GM21390 (cell line): ENCODE results near the gene TGFBR3.

Experiments used
- ATAC-seq: cut with Tn5 transposase; IDR thresholded peaks from one replicate; pipeline ENCODE4 v1.9.1; 2021; ENCODE audit not compliant: unreplicated experiment

The TGFBR3 gene

GRCh38 chr1:91661121-91661520 is 224.8 kb downstream of the TGFBR3 start:
- no peak for ATAC-seq

- no peak for ATAC-seq
Observed at GRCh38 chr1:91660708-91661107, 225.2 kb downstream of the TGFBR3 start.

- no peak for ATAC-seq
Observed at GRCh38 chr1:91655912-91656449, 230.0 kb downstream of the TGFBR3 start.

DNA sequence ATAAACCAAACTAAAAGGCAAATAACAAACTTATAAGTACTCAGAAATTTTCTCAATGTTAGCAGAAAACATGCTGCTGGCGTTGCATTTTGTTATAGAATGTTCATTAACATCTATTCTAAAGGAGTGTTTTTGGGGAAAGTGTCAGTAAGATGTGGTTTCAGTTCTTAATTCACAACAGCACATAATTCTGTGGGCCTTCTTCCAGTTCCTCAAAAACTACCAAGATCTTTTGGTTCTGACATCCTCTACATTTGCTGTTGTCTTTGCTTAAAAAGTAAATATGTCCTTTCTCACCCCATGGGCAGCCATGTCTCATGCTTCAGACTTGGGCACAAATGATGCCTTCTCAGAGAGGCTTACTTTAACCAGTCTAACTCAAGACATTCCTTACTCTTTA is 232.8 kb downstream of the TGFBR3 start:
- no peak for ATAC-seq

DNA sequence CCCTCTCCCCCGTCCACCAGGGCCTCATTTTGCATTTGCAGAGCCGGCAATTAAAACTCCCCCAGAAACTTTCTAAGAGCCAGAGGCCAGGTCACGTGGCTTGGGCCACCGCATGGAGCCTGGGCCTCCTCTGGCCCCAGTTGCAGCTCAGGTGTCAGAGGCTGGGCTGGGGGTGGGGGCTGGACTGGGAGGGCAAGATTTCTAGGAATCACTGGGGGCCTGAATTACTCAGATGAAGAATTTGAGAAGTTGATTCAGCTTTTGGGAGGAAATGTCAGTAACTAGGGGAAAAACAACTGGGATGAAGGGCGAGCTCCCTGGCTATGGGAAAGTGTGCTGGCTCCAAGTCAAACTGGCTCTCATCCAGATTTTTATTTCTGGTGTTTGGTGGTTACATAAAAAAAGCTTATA is 234.3 kb downstream of the TGFBR3 start:
- ATAC-seq = no peak

DNA sequence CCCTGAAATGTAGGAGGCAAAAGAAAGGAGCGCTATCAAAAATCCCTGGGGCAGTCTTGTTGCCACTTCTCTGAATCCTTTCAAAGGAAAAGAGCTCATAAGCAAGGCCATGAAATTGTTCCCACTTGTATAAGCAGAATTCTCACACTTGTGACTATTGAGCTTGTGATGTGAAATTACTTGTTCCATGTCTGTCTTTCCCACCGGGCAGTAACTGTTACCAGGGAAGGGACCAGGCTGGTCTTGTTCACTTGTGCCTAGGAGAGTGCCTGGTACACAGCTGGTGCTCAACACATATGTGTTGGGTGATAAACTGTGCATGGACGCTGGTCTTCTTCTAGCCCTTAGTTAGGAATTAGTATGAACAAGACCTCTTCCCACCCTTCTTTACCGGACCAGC is 234.7 kb downstream of the TGFBR3 start:
- ATAC-seq = no peak

DNA sequence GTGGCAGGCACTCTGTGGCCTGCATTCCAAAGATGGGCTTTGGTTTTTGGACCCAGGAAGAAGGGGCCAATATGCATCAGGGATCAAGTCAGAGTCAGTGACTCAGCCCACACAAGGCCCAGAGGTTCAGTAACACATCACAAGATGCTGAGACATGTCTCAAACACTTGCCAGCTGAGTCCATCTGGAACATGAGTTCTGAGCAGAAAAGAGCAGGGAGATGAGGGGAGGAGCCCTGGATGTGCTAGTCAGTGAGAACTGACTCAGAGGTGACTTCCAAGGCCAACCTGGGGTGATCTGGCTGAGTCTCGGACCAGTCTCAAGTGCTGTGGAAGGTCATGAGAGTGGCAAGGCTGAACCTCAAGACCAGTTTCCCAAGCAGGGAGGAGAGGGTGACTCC is 235.2 kb downstream of the TGFBR3 start:
- no peak for ATAC-seq

DNA sequence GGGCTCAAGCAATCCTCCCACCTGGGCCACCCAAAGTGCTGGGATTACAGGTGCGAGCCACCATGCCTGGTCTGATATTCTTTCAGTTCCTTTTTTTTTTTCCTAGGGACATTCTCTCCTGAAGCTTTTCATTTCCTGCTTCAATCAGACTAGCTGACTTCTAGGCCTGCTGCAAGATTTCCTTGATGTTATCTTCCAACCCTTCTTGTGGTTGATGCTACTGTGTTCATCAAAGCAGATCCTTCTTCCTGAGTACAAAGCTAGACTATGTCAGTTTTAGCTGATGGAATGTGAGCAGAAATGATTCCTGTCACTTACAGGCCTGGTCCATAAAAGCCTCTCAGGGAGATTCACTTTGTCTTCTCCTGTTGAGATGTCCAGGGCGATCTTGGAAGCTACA is 238.9 kb downstream of the TGFBR3 start:
- no peak for ATAC-seq

DNA sequence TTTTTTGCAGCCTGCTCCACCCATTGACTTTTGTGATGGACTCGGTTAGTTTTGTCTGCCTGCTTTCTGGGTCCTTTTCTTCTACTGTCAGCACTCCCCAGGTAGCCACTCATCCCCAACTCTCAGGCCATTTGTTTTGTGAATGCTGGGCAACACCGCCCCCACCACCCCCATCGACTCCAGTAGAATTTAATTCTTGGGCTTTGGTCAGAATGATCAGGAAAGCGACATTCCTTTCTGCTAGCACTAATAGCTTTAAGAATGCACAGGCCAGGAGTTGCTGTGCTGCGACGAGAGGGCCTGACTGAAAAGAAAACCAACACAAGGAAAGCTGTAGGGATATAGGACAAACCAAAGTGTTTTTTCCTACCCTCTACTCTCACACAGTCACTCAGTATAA is 240.9 kb downstream of the TGFBR3 start:
- ATAC-seq = no peak

GRCh38 chr1:91643431-91643830 is 242.5 kb downstream of the TGFBR3 start:
- no peak for ATAC-seq

DNA sequence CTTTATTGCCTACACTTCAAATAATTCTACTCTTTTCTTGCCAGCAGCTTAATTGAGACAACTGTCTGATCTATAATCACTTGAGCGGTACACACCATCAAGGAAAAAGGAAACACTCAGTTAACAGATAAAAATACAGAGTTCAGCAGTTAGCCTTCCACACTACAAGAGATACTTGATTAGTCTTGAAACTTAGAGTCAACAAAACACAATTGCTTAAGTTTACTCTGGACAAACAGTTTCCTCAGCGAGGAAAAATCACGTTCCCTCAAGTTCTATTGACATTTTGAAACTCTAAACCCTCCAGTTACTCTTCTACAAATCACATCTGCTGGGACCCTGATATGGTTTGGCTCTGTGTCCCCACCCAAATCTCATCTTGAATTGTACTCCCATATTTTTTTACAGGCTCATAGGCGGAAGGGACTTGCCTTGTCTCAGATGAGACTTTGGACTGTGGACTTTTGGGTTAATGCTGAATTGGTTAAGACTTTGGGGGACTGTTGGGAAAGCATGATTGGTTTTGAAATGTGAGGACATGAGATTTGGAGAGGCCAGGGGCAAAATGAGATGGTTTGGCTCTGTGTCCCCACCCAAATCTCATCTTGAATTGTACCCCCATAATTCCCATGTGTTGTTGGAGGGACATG is 244.9 kb downstream of the TGFBR3 start:
- ATAC-seq = no peak

DNA sequence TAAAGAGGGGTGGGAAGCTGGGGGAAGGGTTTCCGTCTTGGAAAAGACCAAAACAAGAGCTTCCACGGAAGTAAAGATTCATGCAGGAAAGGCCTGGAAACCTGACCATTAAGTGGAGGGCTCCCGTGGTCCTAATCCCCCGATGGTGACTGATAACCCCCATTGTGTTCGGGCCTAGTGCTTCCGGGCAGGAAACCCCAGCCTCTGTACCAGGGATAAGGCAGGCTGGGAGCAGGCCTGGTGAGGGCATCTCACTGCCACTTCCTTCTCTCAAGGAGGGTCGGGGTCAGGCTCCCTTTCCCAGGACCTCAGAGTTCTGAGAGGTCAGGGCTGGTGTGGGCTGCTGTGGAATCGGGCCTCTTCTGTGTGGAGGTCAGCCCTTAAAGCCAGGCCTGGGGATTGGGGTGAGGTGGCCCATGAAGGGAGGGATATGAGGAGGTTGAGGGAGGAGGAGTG is 248.4 kb downstream of the TGFBR3 start:
- no peak for ATAC-seq

- ATAC-seq = no peak
Observed at GRCh38 chr1:91635763-91636162, 250.2 kb downstream of the TGFBR3 start.

GRCh38 chr1:91633438-91633837 is 252.5 kb downstream of the TGFBR3 start:
- ATAC-seq = no peak

DNA sequence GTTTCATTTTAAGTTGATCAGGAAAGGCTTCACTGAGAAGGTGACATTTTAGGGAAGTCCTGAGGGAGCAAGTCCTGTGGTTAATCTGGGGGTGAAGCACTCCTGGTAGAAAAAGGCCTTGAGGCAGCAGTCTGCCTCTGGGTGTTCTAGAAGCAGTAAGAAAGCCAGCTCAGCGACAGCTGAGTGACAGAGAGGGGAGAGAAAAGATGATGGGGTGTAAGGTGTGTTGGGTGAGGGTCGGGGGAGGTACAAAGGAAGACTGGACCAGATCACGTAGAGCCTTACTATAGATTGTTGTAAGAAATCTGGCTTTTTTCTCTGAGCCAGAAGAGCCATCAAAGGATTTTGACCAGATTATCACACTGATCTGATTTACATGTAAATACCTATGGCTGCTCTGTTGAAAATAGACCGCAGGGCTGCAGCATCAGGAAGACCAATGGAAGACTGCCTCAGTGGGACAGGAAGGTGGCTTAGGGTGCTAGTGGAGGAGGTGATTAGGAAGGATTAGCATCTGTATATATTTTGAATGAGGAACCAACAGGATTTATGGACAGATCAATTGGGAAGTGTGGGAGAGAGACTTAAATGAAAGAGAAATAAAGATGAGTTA is 254.1 kb downstream of the TGFBR3 start:
- ATAC-seq = no peak

GRCh38 chr1:91630803-91631202 is 255.1 kb downstream of the TGFBR3 start:
- no peak for ATAC-seq
